Measurements from ENCODE around the gene LRMDA.

DNA sequence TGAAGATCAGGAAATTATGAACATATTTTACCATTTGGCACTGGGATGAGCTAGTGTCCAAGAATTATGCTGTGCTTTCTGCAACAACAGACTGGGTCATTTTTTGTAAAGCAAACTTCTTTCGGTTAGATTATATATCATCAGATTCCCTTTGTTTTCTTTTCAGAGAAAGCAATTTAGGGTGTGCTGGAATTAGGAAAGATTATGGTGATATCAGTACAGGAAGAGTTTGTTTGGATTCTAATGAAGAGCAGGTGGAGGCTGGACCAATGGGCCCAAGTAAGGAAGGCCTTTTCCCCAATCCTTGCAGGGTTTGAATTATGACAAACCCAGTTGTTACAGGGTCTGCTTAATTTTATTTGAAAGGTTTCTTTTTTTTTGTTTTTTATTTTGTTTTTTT, 1113.4 kb downstream of the LRMDA start:
- TF ChIP-seq, protein P1, sequence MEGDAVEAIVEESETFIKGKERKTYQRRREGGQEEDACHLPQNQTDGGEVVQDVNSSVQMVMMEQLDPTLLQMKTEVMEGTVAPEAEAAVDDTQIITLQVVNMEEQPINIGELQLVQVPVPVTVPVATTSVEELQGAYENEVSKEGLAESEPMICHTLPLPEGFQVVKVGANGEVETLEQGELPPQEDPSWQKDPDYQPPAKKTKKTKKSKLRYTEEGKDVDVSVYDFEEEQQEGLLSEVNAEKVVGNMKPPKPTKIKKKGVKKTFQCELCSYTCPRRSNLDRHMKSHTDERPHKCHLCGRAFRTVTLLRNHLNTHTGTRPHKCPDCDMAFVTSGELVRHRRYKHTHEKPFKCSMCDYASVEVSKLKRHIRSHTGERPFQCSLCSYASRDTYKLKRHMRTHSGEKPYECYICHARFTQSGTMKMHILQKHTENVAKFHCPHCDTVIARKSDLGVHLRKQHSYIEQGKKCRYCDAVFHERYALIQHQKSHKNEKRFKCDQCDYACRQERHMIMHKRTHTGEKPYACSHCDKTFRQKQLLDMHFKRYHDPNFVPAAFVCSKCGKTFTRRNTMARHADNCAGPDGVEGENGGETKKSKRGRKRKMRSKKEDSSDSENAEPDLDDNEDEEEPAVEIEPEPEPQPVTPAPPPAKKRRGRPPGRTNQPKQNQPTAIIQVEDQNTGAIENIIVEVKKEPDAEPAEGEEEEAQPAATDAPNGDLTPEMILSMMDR (IDR thresholded peaks at IDR 0.05) = no peak
- TF ChIP-seq EP300 (IDR thresholded peaks at IDR 0.05) (no peak), POLR2A (IDR thresholded peaks at IDR 0.05) (no peak), POLR2AphosphoS5 (IDR thresholded peaks at IDR 0.05) (no peak)
